Activated CD4-positive, alpha-beta memory T cell treated with anti-CD3 and anti-CD28 coated beads, Interleukin-2, amount 10 ng/mL, durations not matched to agents 7 days and 5 days (primary cell): ENCODE measurements around the gene GLI3. TPM values are rescaled to one million over a fixed set of nuclear protein-coding genes. Genes with fewer than 3 reads are reported as not detected.

Experiments used
- CTCF ChIA-PET: fragments of 350-600 bp; sonication (Branson Sonifier 250); formaldehyde crosslinking; loops from one replicate; lab custom pipeline; 2021; ENCODE audit warnings: antibody characterized with exemption, inconsistent platforms; lab: Charles Lee
- POLR2A ChIA-PET: fragments of 350-600 bp; sonication (Branson Sonifier 250); formaldehyde crosslinking; loops from one replicate; lab custom pipeline; 2021; ENCODE audit warnings: antibody characterized with exemption; lab: Charles Lee
- DNase-seq: peaks from one replicate; pipeline ENCODE4 v3.0.0-alpha.2; 2020
- H3K27ac Mint-ChIP-seq: one replicate; pipeline ENCODE4 v1.8.0; 2021; ENCODE audit warnings: mild to moderate bottlenecking, mixed read lengths
- H3K27me3 Mint-ChIP-seq: one replicate; pipeline ENCODE4 v1.8.0; 2021; ENCODE audit warnings: mixed read lengths
- H3K36me3 Mint-ChIP-seq: one replicate; pipeline ENCODE4 v1.8.0; 2021; ENCODE audit warnings: low read depth, mixed read lengths
- H3K4me1 Mint-ChIP-seq: one replicate; pipeline ENCODE4 v1.8.0; 2021; ENCODE audit warnings: mixed read lengths
- H3K4me3 Mint-ChIP-seq: one replicate; pipeline ENCODE4 v1.8.0; 2021; ENCODE audit warnings: mild to moderate bottlenecking, mixed read lengths
- H3K9me3 Mint-ChIP-seq: one replicate; pipeline ENCODE4 v1.8.0; 2021; ENCODE audit warnings: mixed read lengths
- total RNA-seq, 2 experiments: library from RNA; stranded (reverse); gene quantifications; one replicate each; pipeline ENCODE4 v1.2.3, GENCODE V29; 2021

The GLI3 gene
- total RNA-seq, 2 experiments from 2014 or later, result not detected

DNA sequence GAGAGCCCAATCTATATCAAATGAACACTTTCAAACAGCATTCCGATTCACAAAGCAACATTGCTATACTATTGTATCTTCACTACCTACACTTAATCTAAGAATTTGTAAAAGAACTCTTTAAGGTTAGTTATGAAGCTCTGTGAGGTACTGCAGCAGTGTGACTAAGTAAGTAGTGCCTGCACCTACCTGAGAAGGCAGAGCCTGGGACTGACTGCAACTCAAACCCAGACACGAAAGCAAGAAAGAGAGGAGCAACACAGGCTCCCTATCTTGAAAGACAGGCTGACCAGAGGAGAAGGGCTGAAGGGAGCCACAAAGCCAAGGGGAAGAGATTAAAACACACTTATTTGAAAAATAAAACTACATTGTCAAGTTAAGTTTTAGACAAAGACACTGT is 160.1 kb downstream of the GLI3 start:
- CTCF ChIA-PET, result no interaction called here
- Mint-ChIP-seq H3K27me3 (no peaks in the 10 kb centered on the region), H3K27ac (no peak overlapping the region), H3K4me1 (no peaks in the 10 kb centered on the region), H3K36me3 (no peaks in the 10 kb centered on the region), H3K9me3 (no peaks in the 10 kb centered on the region), H3K4me3 (no peak overlapping the region)
- no peak for DNase-seq
- POLR2A ChIA-PET, result no interaction called here

DNA sequence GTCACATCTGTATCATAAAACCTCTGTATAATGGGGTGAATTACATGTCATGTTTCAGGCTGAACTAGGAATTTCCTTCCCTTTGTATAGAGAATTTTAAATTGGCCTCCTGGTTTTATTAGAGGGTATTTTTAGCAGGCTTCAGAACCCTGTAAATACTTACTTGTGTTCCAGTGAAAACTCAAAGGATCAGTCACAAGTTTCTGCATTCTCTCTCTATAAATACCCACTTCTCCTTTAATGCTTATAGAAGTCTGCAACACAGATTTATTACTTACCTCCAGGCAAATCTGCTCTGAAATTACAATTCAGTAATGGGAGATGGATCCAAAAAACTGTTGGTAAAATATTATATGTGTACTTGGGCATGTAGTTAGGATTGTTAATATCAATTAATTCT is 161.6 kb downstream of the GLI3 start:
- no peak for DNase-seq
- Mint-ChIP-seq H3K4me3 (no peak overlapping the region), H3K4me1 (no peaks in the 10 kb centered on the region), H3K27ac (no peak overlapping the region), H3K9me3 (no peaks in the 10 kb centered on the region), H3K36me3 (no peaks in the 10 kb centered on the region), H3K27me3 (no peaks in the 10 kb centered on the region)
- ChIA-PET CTCF (no interaction called here), POLR2A (no interaction called here)

DNA sequence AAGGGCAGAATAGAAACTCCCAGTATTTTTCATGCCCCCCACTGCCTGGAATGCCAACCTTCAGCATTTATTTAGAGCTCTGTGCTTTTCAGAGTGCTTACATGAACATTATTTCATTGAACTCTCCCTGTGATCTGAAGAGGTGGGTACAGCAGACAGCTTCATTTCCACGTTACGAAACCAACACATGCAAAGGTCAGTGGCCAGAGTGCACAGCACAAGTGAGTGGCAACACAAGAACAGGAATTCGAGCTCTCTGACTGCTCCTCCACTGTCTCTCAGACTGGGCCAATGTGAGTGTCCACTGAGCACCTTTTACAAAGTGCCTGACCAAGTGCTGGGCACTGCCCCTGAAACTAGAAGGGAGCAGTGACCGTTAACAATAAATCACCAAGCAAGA is 162.9 kb downstream of the GLI3 start:
- POLR2A ChIA-PET, result no interaction called here
- Mint-ChIP-seq H3K9me3 (no peaks in the 10 kb centered on the region), H3K27me3 (no peaks in the 10 kb centered on the region), H3K27ac (no peak overlapping the region), H3K4me3 (no peak overlapping the region), H3K36me3 (no peaks in the 10 kb centered on the region), H3K4me1 (no peaks in the 10 kb centered on the region)
- CTCF ChIA-PET, result no interaction called here
- no peak for DNase-seq

- H3K9me3 Mint-ChIP-seq, result no peaks in the 10 kb centered on the region
- no peaks in the 10 kb centered on the region for H3K4me1 Mint-ChIP-seq
- CTCF ChIA-PET, result no interaction called here
Observed at GRCh38 chr7:42071372-42072261, 165.4 kb downstream of the GLI3 start.

GRCh38 chr7:42070068-42070467 is 166.9 kb downstream of the GLI3 start:
- no peaks in the 10 kb centered on the region for H3K36me3 Mint-ChIP-seq
- H3K27me3 Mint-ChIP-seq, result no peaks in the 10 kb centered on the region
- no peak overlapping the region for H3K4me3 Mint-ChIP-seq
- DNase-seq, result no peak
- ChIA-PET CTCF (no interaction called here), POLR2A (no interaction called here)
- H3K27ac Mint-ChIP-seq, result no peak overlapping the region
- H3K9me3 Mint-ChIP-seq, result no peaks in the 10 kb centered on the region
- H3K4me1 Mint-ChIP-seq, result no peaks in the 10 kb centered on the region

More at GRCh38 chr7:42071372-42072261, 165.4 kb downstream of the GLI3 start:
- Mint-ChIP-seq H3K27ac (no peak overlapping the region), H3K27me3 (no peaks in the 10 kb centered on the region), H3K36me3 (no peaks in the 10 kb centered on the region), H3K4me3 (no peak overlapping the region)
- POLR2A ChIA-PET, result no interaction called here
- no peak for DNase-seq

GRCh38 chr7:42069590-42069989 is 167.4 kb downstream of the GLI3 start:
- DNase-seq, result no peak
- POLR2A ChIA-PET, result no interaction called here
- Mint-ChIP-seq H3K27ac (no peak overlapping the region), H3K36me3 (no peaks in the 10 kb centered on the region), H3K9me3 (no peaks in the 10 kb centered on the region), H3K4me1 (no peaks in the 10 kb centered on the region), H3K4me3 (no peak overlapping the region), H3K27me3 (no peaks in the 10 kb centered on the region)
- CTCF ChIA-PET, result no interaction called here

GRCh38 chr7:42068554-42069280 is 168.3 kb downstream of the GLI3 start:
- Mint-ChIP-seq H3K27me3 (no peaks in the 10 kb centered on the region), H3K4me3 (no peak overlapping the region), H3K9me3 (no peaks in the 10 kb centered on the region), H3K27ac (no peak overlapping the region), H3K36me3 (no peaks in the 10 kb centered on the region), H3K4me1 (no peaks in the 10 kb centered on the region)
- ChIA-PET POLR2A (no interaction called here), CTCF (no interaction called here)
- no peak for DNase-seq

- Mint-ChIP-seq H3K27me3 (no peaks in the 10 kb centered on the region), H3K4me3 (no peak overlapping the region), H3K4me1 (no peaks in the 10 kb centered on the region), H3K27ac (no peak overlapping the region), H3K36me3 (no peaks in the 10 kb centered on the region), H3K9me3 (no peaks in the 10 kb centered on the region)
- ChIA-PET CTCF (no interaction called here), POLR2A (no interaction called here)
- DNase-seq, result no peak
Observed at GRCh38 chr7:42065942-42066341, 171.1 kb downstream of the GLI3 start.

- ChIA-PET CTCF (no interaction called here), POLR2A (no interaction called here)
- Mint-ChIP-seq H3K27ac (no peak overlapping the region), H3K36me3 (no peaks in the 10 kb centered on the region), H3K9me3 (no peaks in the 10 kb centered on the region), H3K27me3 (no peaks in the 10 kb centered on the region), H3K4me3 (no peak overlapping the region), H3K4me1 (no peaks in the 10 kb centered on the region)
- no peak for DNase-seq
Observed at GRCh38 chr7:42065015-42065414, 172.0 kb downstream of the GLI3 start.

DNA sequence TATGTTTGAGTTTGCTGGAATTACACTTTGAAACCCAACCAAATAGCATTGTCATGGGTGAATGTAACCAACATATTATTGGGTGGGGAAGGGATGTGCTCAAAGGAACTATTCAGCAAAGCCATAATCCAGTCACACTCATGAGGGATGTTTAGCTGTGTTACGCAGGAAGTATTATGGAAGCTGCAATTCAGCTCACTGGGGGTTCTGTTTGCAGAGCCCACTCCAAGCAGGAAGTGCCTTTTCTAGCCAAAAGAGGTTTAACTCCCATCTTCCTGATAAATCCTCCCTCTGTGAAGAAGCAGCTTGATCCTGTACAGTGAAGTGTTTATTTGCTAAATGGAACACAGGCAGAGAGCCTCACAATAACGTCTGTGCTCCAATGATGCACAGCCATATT is 172.5 kb downstream of the GLI3 start:
- no peak overlapping the region for H3K27ac Mint-ChIP-seq
- no peak overlapping the region for H3K4me3 Mint-ChIP-seq
- POLR2A ChIA-PET, result no interaction called here
- H3K36me3 Mint-ChIP-seq, result no peaks in the 10 kb centered on the region
- CTCF ChIA-PET, result no interaction called here
- no peaks in the 10 kb centered on the region for H3K4me1 Mint-ChIP-seq
- H3K27me3 Mint-ChIP-seq, result no peaks in the 10 kb centered on the region
- no peaks in the 10 kb centered on the region for H3K9me3 Mint-ChIP-seq
- DNase-seq, result no peak

DNA sequence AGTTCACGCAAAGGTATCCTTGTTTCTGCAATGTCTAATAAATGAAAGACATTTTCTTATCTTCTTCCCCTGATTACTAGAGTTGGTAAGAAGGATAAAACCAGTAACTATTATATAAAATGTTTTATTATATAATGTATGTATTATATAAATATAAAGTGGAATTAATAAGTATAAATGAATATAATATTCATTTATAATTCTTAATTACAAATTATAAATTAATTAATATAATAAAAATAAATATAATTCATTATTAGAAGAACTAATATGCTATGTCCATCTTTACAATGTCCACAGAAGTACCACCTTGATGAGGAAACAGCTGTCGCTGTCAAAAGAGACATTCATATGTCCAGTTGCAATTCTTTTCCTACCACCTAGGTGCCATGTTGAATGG is 177.7 kb downstream of the GLI3 start:
- ChIA-PET POLR2A (no interaction called here), CTCF (no interaction called here)
- Mint-ChIP-seq H3K9me3 (no peaks in the 10 kb centered on the region), H3K4me1 (no peaks in the 10 kb centered on the region), H3K27ac (no peak overlapping the region), H3K4me3 (no peak overlapping the region), H3K36me3 (no peaks in the 10 kb centered on the region), H3K27me3 (no peaks in the 10 kb centered on the region)
- DNase-seq, result no peak

DNA sequence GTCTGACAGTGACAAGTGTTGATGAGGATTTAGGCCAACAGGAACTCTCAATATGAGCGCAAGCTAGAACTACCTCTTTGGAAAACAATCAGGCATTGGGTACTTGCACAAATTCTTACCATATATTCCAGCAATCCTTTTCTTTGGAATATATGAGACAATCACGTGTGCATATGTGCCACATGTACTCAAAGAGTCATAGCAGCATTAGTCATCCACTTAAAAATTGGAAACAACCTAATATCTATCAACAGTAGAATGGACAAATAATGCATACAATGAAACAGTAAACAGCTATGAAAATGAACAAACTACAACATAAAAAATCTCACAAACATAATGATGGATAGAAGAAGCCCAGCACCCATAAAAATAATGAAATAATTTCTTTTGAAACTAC is 179.7 kb downstream of the GLI3 start:
- Mint-ChIP-seq H3K4me3 (no peak overlapping the region), H3K4me1 (no peaks in the 10 kb centered on the region), H3K9me3 (no peaks in the 10 kb centered on the region), H3K27me3 (no peaks in the 10 kb centered on the region), H3K36me3 (no peaks in the 10 kb centered on the region), H3K27ac (no peak overlapping the region)
- ChIA-PET POLR2A (no interaction called here), CTCF (interaction anchor here (1.2 kb wide), 1 partner anchor 117 kb away, joined by 3 read pairs; no protein-coding TSS in a partner anchor)
- no peak for DNase-seq

GRCh38 chr7:42055171-42055570 is 181.8 kb downstream of the GLI3 start:
- DNase-seq, result no peak
- ChIA-PET CTCF (no interaction called here), POLR2A (no interaction called here)
- no peaks in the 10 kb centered on the region for H3K36me3 Mint-ChIP-seq
- no peaks in the 10 kb centered on the region for H3K4me1 Mint-ChIP-seq
- no peaks in the 10 kb centered on the region for H3K9me3 Mint-ChIP-seq
- no peaks in the 10 kb centered on the region for H3K27me3 Mint-ChIP-seq
- H3K4me3 Mint-ChIP-seq, result no peak overlapping the region
- no peak overlapping the region for H3K27ac Mint-ChIP-seq
